ENCODE measurements around the gene TIA1.
"Not testable (repeated sequence)": the region's sequence is repeated elsewhere in the genome, so short reads cannot be mapped to it uniquely, and the experiment has no call there.

The TIA1 gene

DNA sequence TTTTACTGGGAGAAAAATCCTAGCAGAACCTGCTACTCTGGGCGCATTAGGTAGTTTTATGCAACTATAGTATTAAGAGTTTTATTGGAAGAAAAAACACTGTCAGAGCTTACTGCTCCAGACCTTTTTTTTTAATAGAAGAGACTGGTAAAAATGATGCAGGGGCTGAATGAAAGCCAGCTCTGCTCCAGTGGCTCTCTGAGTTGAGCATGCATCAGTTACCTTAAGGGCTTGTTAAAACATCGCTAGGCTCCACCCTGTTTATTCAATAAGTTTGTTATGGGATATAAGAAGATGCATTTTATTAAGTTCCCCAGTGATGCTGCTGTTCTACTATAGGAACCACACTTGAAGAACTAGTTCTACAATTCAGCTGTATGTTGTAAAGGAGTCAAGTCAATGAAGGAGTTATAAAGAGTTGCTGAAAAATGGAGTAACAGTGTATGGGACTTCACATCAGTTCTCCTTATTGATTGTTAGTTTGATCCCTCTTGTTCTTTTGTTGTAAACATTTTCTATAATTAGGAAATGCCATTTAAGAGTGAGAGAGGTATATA is 31.9 kb upstream of the TIA1 start:
- no peak overlapping the region for H3K4me2 ChIP-seq (ENCODE audit: low read depth, low read length, poor library complexity, severe bottlenecking)
- H3K27ac ChIP-seq (ENCODE audit: low read depth, low read length), result no peak overlapping the region
- H3K9me3 ChIP-seq (ENCODE audit: insufficient read depth, low read length), result no peaks in the 10 kb centered on the region
- H3K9me2 ChIP-seq (replicated peaks; ENCODE audit: insufficient read depth, low read length), result no peaks in the 10 kb centered on the region
- H3K79me2 ChIP-seq (ENCODE audit: insufficient read depth, low read length), result peaks cover 25% of the 10 kb centered on the region
- no peak overlapping the region for H3K4me3 ChIP-seq (ENCODE audit: insufficient read depth, low read length, poor library complexity, severe bottlenecking)
- H3K36me3 ChIP-seq (ENCODE audit: low read length), result peaks cover 17% of the 10 kb centered on the region; the same call in 1 of the 2 replicates
- peaks cover 41% of the 10 kb centered on the region for H3F3A ChIP-seq (ENCODE audit: insufficient read depth)
- H4K20me1 ChIP-seq (ENCODE audit: low read depth, low read length), result peaks cover 12% of the 10 kb centered on the region; the same call in 1 of the 2 replicates
- no peak overlapping the region for H2AFZ ChIP-seq (ENCODE audit: low read depth, low read length, severe bottlenecking)
- no peaks in the 10 kb centered on the region for H3K27me3 ChIP-seq (ENCODE audit: low read length)
- TF ChIP-seq, protein P1, sequence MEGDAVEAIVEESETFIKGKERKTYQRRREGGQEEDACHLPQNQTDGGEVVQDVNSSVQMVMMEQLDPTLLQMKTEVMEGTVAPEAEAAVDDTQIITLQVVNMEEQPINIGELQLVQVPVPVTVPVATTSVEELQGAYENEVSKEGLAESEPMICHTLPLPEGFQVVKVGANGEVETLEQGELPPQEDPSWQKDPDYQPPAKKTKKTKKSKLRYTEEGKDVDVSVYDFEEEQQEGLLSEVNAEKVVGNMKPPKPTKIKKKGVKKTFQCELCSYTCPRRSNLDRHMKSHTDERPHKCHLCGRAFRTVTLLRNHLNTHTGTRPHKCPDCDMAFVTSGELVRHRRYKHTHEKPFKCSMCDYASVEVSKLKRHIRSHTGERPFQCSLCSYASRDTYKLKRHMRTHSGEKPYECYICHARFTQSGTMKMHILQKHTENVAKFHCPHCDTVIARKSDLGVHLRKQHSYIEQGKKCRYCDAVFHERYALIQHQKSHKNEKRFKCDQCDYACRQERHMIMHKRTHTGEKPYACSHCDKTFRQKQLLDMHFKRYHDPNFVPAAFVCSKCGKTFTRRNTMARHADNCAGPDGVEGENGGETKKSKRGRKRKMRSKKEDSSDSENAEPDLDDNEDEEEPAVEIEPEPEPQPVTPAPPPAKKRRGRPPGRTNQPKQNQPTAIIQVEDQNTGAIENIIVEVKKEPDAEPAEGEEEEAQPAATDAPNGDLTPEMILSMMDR (IDR thresholded peaks at IDR 0.05; ENCODE audit: insufficient read depth, low read length, poor library complexity, severe bottlenecking), result no peak
- TF ChIP-seq EZH2phosphoT487 (conservative IDR thresholded peaks at IDR 0.05; ENCODE audit: low read length), result no peak
- H3K9ac ChIP-seq (ENCODE audit: low read length), result no peak overlapping the region

GRCh38 chr2:70270323-70270722 is 21.9 kb upstream of the TIA1 start:
- H3K4me2 ChIP-seq (ENCODE audit: low read depth, low read length, poor library complexity, severe bottlenecking), result no peak overlapping the region
- no peak overlapping the region for H2AFZ ChIP-seq (ENCODE audit: low read depth, low read length, severe bottlenecking)
- TF ChIP-seq, protein P1 (IDR thresholded peaks at IDR 0.05; ENCODE audit: insufficient read depth, low read length, poor library complexity, severe bottlenecking), result no peak
- no peak for TF ChIP-seq EZH2phosphoT487 (conservative IDR thresholded peaks at IDR 0.05; ENCODE audit: low read length)
- H3K79me2 ChIP-seq (ENCODE audit: insufficient read depth, low read length), result no peaks in the 10 kb centered on the region
- no peaks in the 10 kb centered on the region for H3F3A ChIP-seq (ENCODE audit: insufficient read depth)
- H3K4me3 ChIP-seq (ENCODE audit: insufficient read depth, low read length, poor library complexity, severe bottlenecking), result no peak overlapping the region
- no peak overlapping the region for H3K27ac ChIP-seq (ENCODE audit: low read depth, low read length)
- no peak overlapping the region for H3K9ac ChIP-seq (ENCODE audit: low read length)
- no peaks in the 10 kb centered on the region for H4K20me1 ChIP-seq (ENCODE audit: low read depth, low read length)
- no peaks in the 10 kb centered on the region for H3K9me2 ChIP-seq (replicated peaks; ENCODE audit: insufficient read depth, low read length)
- no peaks in the 10 kb centered on the region; the same call in 1 of the 2 replicates for H3K36me3 ChIP-seq (ENCODE audit: low read length)
- H3K27me3 ChIP-seq (ENCODE audit: low read length), result no peaks in the 10 kb centered on the region
- H3K9me3 ChIP-seq (ENCODE audit: insufficient read depth, low read length), result no peaks in the 10 kb centered on the region

- not testable (repeated sequence) for H2AFZ ChIP-seq (ENCODE audit: low read depth, low read length, severe bottlenecking); H3K4me2 ChIP-seq (ENCODE audit: low read depth, low read length, poor library complexity, severe bottlenecking); H3K9me2 ChIP-seq (replicated peaks; ENCODE audit: insufficient read depth, low read length); H3K27me3 ChIP-seq (ENCODE audit: low read length); H3K79me2 ChIP-seq (ENCODE audit: insufficient read depth, low read length); H3K9ac ChIP-seq (ENCODE audit: low read length); H3K9me3 ChIP-seq (ENCODE audit: insufficient read depth, low read length); H3K36me3 ChIP-seq (ENCODE audit: low read length); H3K4me3 ChIP-seq (ENCODE audit: insufficient read depth, low read length, poor library complexity, severe bottlenecking); H3F3A ChIP-seq (ENCODE audit: insufficient read depth); H3K27ac ChIP-seq (ENCODE audit: low read depth, low read length); H4K20me1 ChIP-seq (ENCODE audit: low read depth, low read length)
Observed at GRCh38 chr2:70269422-70270302, 21.2 kb upstream of the TIA1 start.

GRCh38 chr2:70266925-70267324 is 18.5 kb upstream of the TIA1 start:
- not testable (repeated sequence) for H3K4me3 ChIP-seq (ENCODE audit: insufficient read depth, low read length, poor library complexity, severe bottlenecking); H4K20me1 ChIP-seq (ENCODE audit: low read depth, low read length); H3K9me2 ChIP-seq (replicated peaks; ENCODE audit: insufficient read depth, low read length); H3K9me3 ChIP-seq (ENCODE audit: insufficient read depth, low read length); H3K27ac ChIP-seq (ENCODE audit: low read depth, low read length); H3K27me3 ChIP-seq (ENCODE audit: low read length); H3K36me3 ChIP-seq (ENCODE audit: low read length); H3F3A ChIP-seq (ENCODE audit: insufficient read depth); H3K79me2 ChIP-seq (ENCODE audit: insufficient read depth, low read length); H3K4me2 ChIP-seq (ENCODE audit: low read depth, low read length, poor library complexity, severe bottlenecking); H3K9ac ChIP-seq (ENCODE audit: low read length); H2AFZ ChIP-seq (ENCODE audit: low read depth, low read length, severe bottlenecking)
